Vagina (tissue), 2 donors: ENCODE measurements around the gene ZNF18. TPM values are rescaled to one million over a fixed set of nuclear protein-coding genes. Genes with fewer than 3 reads are reported as not detected.

Source experiments
- DNase-seq, 2 donors: peaks; one replicate each; pipeline ENCODE4 v3.0.0-alpha.2; 2017; ENCODE audit errors: extremely low spot score in 2 of 2
- H3K27ac ChIP-seq: fragments of 200-600 bp; sonication (generic); one replicate; pipeline ENCODE4 v1.5.1; 2019
- H3K27me3 ChIP-seq: fragments of 200-600 bp; sonication (generic); one replicate; pipeline ENCODE4 v1.5.1; 2019
- H3K36me3 ChIP-seq, 2 donors: fragments of 200-600 bp; sonication (generic); one replicate each; pipeline ENCODE4 v1.5.1; 2017 to 2019
- H3K4me1 ChIP-seq: fragments of 200-600 bp; sonication (generic); one replicate; pipeline ENCODE4 v1.5.1; 2019
- H3K4me3 ChIP-seq, 2 donors: fragments of 200-600 bp; sonication (generic); 1 replicate in 1 of 2; 2 replicates in 1 of 2; pipeline ENCODE4 v1.5.1; 2016 to 2019
- H3K9me3 ChIP-seq: fragments of 200-600 bp; sonication (generic); one replicate; pipeline ENCODE4 v1.5.1; 2019
- CTCF ChIP-seq, 3 experiments: fragments of 450-650 bp in 2 of 3; fragments of 200-600 bp in 1 of 3; sonication (generic) in 1 of 3; IDR thresholded peaks; one replicate each; pipeline ENCODE4 v1.5.1; 2017 to 2019; ENCODE audit warnings: antibody characterized with exemption in 3 of 3, mild to moderate bottlenecking in 2 of 3, moderate library complexity in 2 of 3
- POLR2A ChIP-seq, 2 donors: fragments of 450-650 bp; IDR thresholded peaks; one replicate each; pipeline ENCODE4 v1.6.1; 2017; ENCODE audit warnings: antibody characterized with exemption in 2 of 2, mild to moderate bottlenecking in 2 of 2, moderate library complexity in 2 of 2
- POLR2AphosphoS5 ChIP-seq, 2 donors: sonication (generic); formaldehyde crosslinking; IDR thresholded peaks; one replicate each; pipeline ENCODE4 v1.9.0; 2017; ENCODE audit warnings: antibody characterized with exemption in 2 of 2, mild to moderate bottlenecking in 2 of 2, low read depth in 1 of 2; ENCODE audit not compliant: insufficient read depth in 1 of 2
- intact Hi-C: fragments of 100-400 bp; cut with DNase I; formaldehyde crosslinking; loops from one replicate; pipeline ENCODE4 v1.15.1; 2023
- small RNA-seq: library from RNA; depleted of rRNA; stranded (forward); fragments of <200 nt; gene quantifications from one replicate; pipeline ENCODE3, GENCODE V24; 2016
- total RNA-seq: library from RNA; depleted of rRNA; stranded (reverse); fragments of >200 nt; gene quantifications from one replicate; pipeline ENCODE4 v1.2.3, GENCODE V29; 2016

ZNF18 gene
- total RNA-seq, 1 donor from 2014 or later: 10.8 TPM

GRCh38 chr17:11932337-11932898 is 64.9 kb downstream of the ZNF18 start:
- intact Hi-C loops: no loop called here
- TF ChIP-seq POLR2A (IDR thresholded peaks at IDR 0.05) (no peak), POLR2AphosphoS5 (IDR thresholded peaks at IDR 0.05; ENCODE audit: insufficient read depth in 1 of 2, low read depth in 1 of 2) (no peak), CTCF (IDR thresholded peaks at IDR 0.05) (no peak)
- Histone ChIP-seq H3K4me3 (no peak overlapping the region), H3K27ac (no peak overlapping the region), H3K9me3 (no peaks in the 10 kb centered on the region), H3K36me3 (no peaks in the 10 kb centered on the region), H3K4me1 (no peaks in the 10 kb centered on the region), H3K27me3 (no peaks in the 10 kb centered on the region)
- DNase-seq: peak in 1 of 2 donors; percentile 5

- Histone ChIP-seq H3K4me3 (no peak overlapping the region), H3K4me1 (no peaks in the 10 kb centered on the region), H3K9me3 (no peaks in the 10 kb centered on the region), H3K36me3 (no peaks in the 10 kb centered on the region), H3K27ac (no peak overlapping the region), H3K27me3 (no peaks in the 10 kb centered on the region)
- TF ChIP-seq POLR2A (IDR thresholded peaks at IDR 0.05): no peak
- no peak for TF ChIP-seq CTCF (IDR thresholded peaks at IDR 0.05)
- no peak for TF ChIP-seq POLR2AphosphoS5 (IDR thresholded peaks at IDR 0.05; ENCODE audit: insufficient read depth in 1 of 2, low read depth in 1 of 2)
- no peak for DNase-seq
- intact Hi-C loops: no loop called here
Measured at GRCh38 chr17:11928436-11928835, 68.8 kb downstream of the ZNF18 start.

Small RNA genes lying within 50 kb of the gene (small RNA-seq; reads per million reads assigned to genes)
- gene RNU11-2P: not detected

Other genes starting within 250 kb of the ZNF18 start
- 34.4 TPM for gene MAP2K4, start 23.4 kb upstream of the ZNF18 start, total RNA-seq